AG09309 (cell line): ENCODE data around the gene MELTF.
"Not testable (repeated sequence)": the region's sequence is repeated elsewhere in the genome, so short reads cannot be mapped to it uniquely, and the experiment has no call there.

Experiments used
- DNase-seq: peaks from one replicate; pipeline ENCODE4 v3.0.0-alpha.2; 2010; ENCODE audit warnings: low read depth
- H3K4me3 ChIP-seq: 2 replicates; pipeline ENCODE4 v1.5.1; 2011; ENCODE audit warnings: mild to moderate bottlenecking, low read depth, low read length, moderate library complexity; ENCODE audit not compliant: control insufficient read depth
- TF ChIP-seq, protein P1 (sequence below): IDR thresholded peaks from 2 replicates; pipeline ENCODE4 v1.5.1; 2011; ENCODE audit warnings: mild to moderate bottlenecking, low read depth, low read length, inconsistent platforms; ENCODE audit not compliant: insufficient read depth, control insufficient read depth; ENCODE audit errors: missing control alignments

MELTF gene

GRCh38 chr3:197029511-197030167 is at the start of gene MELTF:
Gene MELTF, minus strand, starts transcription at chr3:197029817. Its CDS starts 115 bp downstream, at chr3:197029702.
- no peak for DNase-seq
- TF ChIP-seq, protein P1, sequence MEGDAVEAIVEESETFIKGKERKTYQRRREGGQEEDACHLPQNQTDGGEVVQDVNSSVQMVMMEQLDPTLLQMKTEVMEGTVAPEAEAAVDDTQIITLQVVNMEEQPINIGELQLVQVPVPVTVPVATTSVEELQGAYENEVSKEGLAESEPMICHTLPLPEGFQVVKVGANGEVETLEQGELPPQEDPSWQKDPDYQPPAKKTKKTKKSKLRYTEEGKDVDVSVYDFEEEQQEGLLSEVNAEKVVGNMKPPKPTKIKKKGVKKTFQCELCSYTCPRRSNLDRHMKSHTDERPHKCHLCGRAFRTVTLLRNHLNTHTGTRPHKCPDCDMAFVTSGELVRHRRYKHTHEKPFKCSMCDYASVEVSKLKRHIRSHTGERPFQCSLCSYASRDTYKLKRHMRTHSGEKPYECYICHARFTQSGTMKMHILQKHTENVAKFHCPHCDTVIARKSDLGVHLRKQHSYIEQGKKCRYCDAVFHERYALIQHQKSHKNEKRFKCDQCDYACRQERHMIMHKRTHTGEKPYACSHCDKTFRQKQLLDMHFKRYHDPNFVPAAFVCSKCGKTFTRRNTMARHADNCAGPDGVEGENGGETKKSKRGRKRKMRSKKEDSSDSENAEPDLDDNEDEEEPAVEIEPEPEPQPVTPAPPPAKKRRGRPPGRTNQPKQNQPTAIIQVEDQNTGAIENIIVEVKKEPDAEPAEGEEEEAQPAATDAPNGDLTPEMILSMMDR, result peak; percentile 36
- peak within 1 kb of the TSS; percentile 23 for H3K4me3 ChIP-seq

- no peak overlapping the region for H3K4me3 ChIP-seq
- TF ChIP-seq, protein P1, result no peak
- DNase-seq, result no peak
Measured at GRCh38 chr3:197076415-197076814, 46.8 kb upstream of the MELTF start.

GRCh38 chr3:197068077-197068476 is 38.5 kb upstream of the MELTF start:
- DNase-seq, result no peak
- no peak overlapping the region for H3K4me3 ChIP-seq
- TF ChIP-seq, protein P1, result no peak

DNA sequence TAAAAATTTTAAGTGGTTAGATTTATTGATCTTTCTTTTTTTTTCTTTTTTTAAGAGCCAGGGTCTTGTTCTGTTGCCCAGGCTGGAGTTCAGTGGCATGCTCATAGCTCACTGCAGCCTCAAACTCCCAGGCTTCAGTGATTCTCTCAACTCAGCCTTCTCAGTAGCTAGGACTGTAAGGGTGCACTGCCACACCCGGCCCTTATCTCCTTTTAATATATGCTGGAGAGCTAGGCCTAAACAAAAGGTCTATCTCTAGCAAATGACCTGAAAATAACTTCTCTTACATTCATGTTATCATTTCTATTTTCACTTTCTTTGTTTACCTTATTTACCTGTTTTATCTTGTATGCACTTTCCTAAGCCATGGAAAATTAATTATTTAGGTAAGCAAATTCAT is 35.2 kb upstream of the MELTF start:
- no peak overlapping the region for H3K4me3 ChIP-seq
- DNase-seq, result no peak
- TF ChIP-seq, protein P1, result no peak

GRCh38 chr3:197062446-197062845 is 32.8 kb upstream of the MELTF start:
- H3K4me3 ChIP-seq, result no peak overlapping the region
- DNase-seq, result no peak
- TF ChIP-seq, protein P1, result no peak

DNA sequence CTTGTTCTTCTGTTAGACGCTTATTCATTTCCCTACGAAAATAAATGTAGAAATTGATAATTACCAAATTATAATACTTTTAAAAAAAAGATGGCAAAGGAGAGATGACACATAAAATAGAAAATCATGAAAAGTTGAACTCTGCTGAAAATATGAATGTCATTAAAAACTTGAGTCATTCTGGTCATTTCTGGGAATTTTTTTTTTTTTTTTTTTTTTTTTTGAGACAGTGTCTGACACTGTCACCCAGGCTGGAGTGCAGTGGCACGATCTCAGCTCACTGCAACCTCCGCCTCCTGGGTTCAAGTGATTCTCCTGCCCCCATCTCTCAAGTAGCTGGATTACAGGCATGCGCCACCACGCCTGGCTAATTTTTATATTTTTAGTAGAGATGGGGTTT is 22.0 kb upstream of the MELTF start:
- DNase-seq, H3K4me3 ChIP-seq: not testable (repeated sequence)

DNA sequence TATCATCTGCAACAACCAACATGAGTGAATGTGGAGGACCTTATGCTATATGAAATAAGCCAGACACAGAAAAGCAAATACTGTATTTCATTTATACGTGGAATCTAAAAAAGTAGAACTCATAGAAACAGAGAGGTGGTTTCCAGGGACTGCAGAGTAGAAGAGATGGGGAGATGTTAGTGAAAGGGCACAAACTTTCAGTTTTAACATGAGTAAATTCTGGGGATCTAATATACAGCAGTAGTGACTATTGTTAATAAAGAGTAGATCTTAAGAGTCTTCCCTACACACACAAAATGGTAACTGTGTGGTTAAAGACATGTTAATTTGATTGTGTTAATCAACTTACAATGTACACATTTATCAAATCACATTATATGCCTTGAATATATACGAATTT is 20.9 kb upstream of the MELTF start:
- no peak overlapping the region for H3K4me3 ChIP-seq
- TF ChIP-seq, protein P1, result no peak
- DNase-seq, result no peak
